HepG2 (cell line): Measurements from ENCODE around the gene SLC25A10. TPM values are rescaled to one million over a fixed set of nuclear protein-coding genes. Genes with fewer than 3 reads are reported as not detected.

Experiments used
- CBX2 ChIP-seq, 2 experiments: fragments of 200-600 bp in 1 of 2; sonication (generic); formaldehyde crosslinking in 1 of 2; IDR thresholded peaks; 2 replicates each; pipeline versions ENCODE4 v1.7.0 to v1.8.1; 2018 to 2022; ENCODE audit warnings: low read depth in 2 of 2, low read length in 1 of 2, mild to moderate bottlenecking in 1 of 2, missing genetic modification reagents in 1 of 2
- GATAD1 ChIP-seq: IDR thresholded peaks from 2 replicates; pipeline ENCODE4 v1.6.1; 2016; ENCODE audit warnings: missing genetic modification reagents, missing compliant biosample characterization
- RARA ChIP-seq: IDR thresholded peaks from 2 replicates; pipeline ENCODE4 v1.6.1; 2016; ENCODE audit warnings: missing genetic modification reagents, missing compliant biosample characterization
- SETDB1 ChIP-seq: sonication (generic); formaldehyde crosslinking; IDR thresholded peaks from 2 replicates; pipeline ENCODE4 v1.5.1; 2020; ENCODE audit warnings: missing genetic modification reagents, mild to moderate bottlenecking, borderline replicate concordance
- SMAD3 ChIP-seq: sonication (generic); formaldehyde crosslinking; IDR thresholded peaks from 2 replicates; pipeline ENCODE4 v1.4.0; 2020; ENCODE audit warnings: missing genetic modification reagents
- TGIF2 ChIP-seq: IDR thresholded peaks from 2 replicates; pipeline ENCODE4 v1.6.1; 2016; ENCODE audit warnings: control low read depth, missing compliant biosample characterization
- YEATS4 ChIP-seq: sonication (generic); formaldehyde crosslinking; IDR thresholded peaks from 2 replicates; pipeline ENCODE4 v1.4.0; 2020; ENCODE audit warnings: missing genetic modification reagents, borderline replicate concordance
- ZBED4 ChIP-seq: sonication (generic); formaldehyde crosslinking; IDR thresholded peaks from 2 replicates; pipeline ENCODE4 v1.4.0; 2020; ENCODE audit warnings: missing genetic modification reagents, borderline replicate concordance
- ZHX1 ChIP-seq: sonication (generic); formaldehyde crosslinking; IDR thresholded peaks from 2 replicates; pipeline ENCODE4 v1.8.1; 2022; ENCODE audit warnings: low read depth, mild to moderate bottlenecking, missing genetic modification reagents
- ZHX2 ChIP-seq, 2 experiments: sonication (generic) in 1 of 2; formaldehyde crosslinking in 1 of 2; IDR thresholded peaks; 2 replicates each; pipeline versions ENCODE4 v1.6.1 to v1.9.0; 2014 to 2022; ENCODE audit warnings: antibody characterized with exemption in 1 of 2, borderline replicate concordance in 1 of 2, inconsistent platforms in 1 of 2, low read depth in 1 of 2, missing genetic modification reagents in 1 of 2
- ZMYM3 ChIP-seq: sonication (generic); formaldehyde crosslinking; IDR thresholded peaks from 2 replicates; pipeline ENCODE4 v1.5.1; 2020; ENCODE audit warnings: mild to moderate bottlenecking, missing genetic modification reagents
- ZNF331 ChIP-seq: sonication (generic); formaldehyde crosslinking; IDR thresholded peaks from 2 replicates; pipeline ENCODE4 v1.4.0; 2020; ENCODE audit warnings: missing genetic modification reagents
- ZNF556 ChIP-seq: sonication (generic); formaldehyde crosslinking; IDR thresholded peaks from 2 replicates; pipeline ENCODE4 v1.4.0; 2020; ENCODE audit warnings: mild to moderate bottlenecking, missing genetic modification reagents, borderline replicate concordance
- polyA plus RNA-seq, 8 experiments: library from polyadenylated mRNA; depleted of rRNA in 3 of 8; stranded (reverse) in 7 of 8; unstranded in 1 of 8; fragments of >200 nt; fragmentation: Illumina TruSeq in 4 of 8; extraction: Trizol in 4 of 8; gene quantifications; 2 replicates each; pipeline versions ENCODE4 v1.2.1 to v1.2.3, GENCODE V29; 2011 to 2016; ENCODE audit warnings: low read depth in 4 of 8, missing spikeins in 1 of 8, mixed read lengths in 1 of 8; ENCODE audit not compliant: insufficient read depth in 1 of 8
- total RNA-seq, 5 experiments: library from RNA; depleted of rRNA; stranded (reverse); fragments of >200 nt; fragmentation: Illumina TruSeq; extraction: Trizol; gene quantifications; 2 replicates each; pipeline ENCODE4 v1.2.3, GENCODE V29; 2016; ENCODE audit warnings: low read depth in 1 of 5

Gene SLC25A10
- total and polyA plus RNA-seq, 2 of the 13 experiments (the other 11 are each of a cell fraction or from before 2014, with no cell fraction given), result 46.5 to 140 TPM

GRCh38 chr17:81683584-81684441 is 28.3 kb upstream of the SLC25A10 start, which contains the start of the genes ARL16 and HGS (continued):
- TF ChIP-seq ZHX2 (IDR thresholded peaks at IDR 0.05; ENCODE audit: low read depth) (peak; percentile 26; the same call in 1 of the 2 replicates), ZHX2 (CRISPR knock-in tag; IDR thresholded peaks at IDR 0.05; ENCODE audit: borderline replicate concordance) (peak; percentile 90; the same call in 1 of the 2 replicates), ZBED4 (CRISPR knock-in tag) (peak; percentile 24; the same call in 1 of the 2 replicates), ZNF556 (0 out of 2 replicates have a peak, but pooled peaks have one; percentile 48), GATAD1 (CRISPR knock-in tag) (peak; percentile 95), CBX2 (IDR thresholded peaks at IDR 0.05; ENCODE audit: low read depth, low read length) (no peak), CBX2 (CRISPR knock-in tag; IDR thresholded peaks at IDR 0.05; ENCODE audit: low read depth) (no peak), RARA (CRISPR knock-in tag) (0 out of 2 replicates have a peak, but pooled peaks have one; percentile 9), ZHX1 (CRISPR knock-in tag) (no peak), ZMYM3 (no peak), SETDB1 (CRISPR knock-in tag) (no peak), ZNF331 (CRISPR knock-in tag) (0 out of 2 replicates have a peak, but pooled peaks have one; percentile 15), TGIF2 (CRISPR knock-in tag) (peak; percentile 74), YEATS4 (CRISPR knock-in tag) (peak; percentile 77), SMAD3 (CRISPR knock-in tag) (peak; percentile 65; the same call in 1 of the 2 replicates)
